ENCODE results near the gene PARD3.

The PARD3 gene

DNA sequence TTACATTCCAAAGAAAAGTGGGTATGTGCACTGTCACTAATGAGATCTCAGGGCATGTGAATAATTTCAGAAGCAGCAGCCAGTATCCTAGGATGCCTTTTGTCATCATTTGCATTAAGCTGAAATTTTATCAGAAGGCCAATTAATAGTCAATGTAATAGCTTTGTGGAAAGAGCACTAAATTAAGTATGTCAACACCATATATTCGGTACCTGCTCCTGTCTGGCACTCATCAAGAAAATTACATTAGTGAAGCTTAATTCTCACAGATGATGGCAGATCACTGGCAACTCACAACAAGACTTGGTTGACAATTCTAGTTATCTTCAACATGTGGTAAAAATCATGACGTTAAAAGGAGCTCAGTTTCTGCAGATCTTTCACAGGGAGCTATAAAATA lies 271.4 kb downstream of the PARD3 start:
- Mint-ChIP-seq H3K36me3 (ENCODE audit: insufficient read depth) (no peaks in the 10 kb centered on the region), H3K4me3 (no peak overlapping the region), H3K27ac (no peak overlapping the region), H3K27me3 (peaks cover 0 to 6% of the 10 kb centered on the region in 2 donors), H3K9me3 (no peaks in the 10 kb centered on the region), H3K4me1 (ENCODE audit: low read depth in 2 of 2) (peaks cover 0 to 2% of the 10 kb centered on the region in 2 donors)
- ATAC-seq (replicated peaks) (no peak), DNase-seq (no peak)

DNA sequence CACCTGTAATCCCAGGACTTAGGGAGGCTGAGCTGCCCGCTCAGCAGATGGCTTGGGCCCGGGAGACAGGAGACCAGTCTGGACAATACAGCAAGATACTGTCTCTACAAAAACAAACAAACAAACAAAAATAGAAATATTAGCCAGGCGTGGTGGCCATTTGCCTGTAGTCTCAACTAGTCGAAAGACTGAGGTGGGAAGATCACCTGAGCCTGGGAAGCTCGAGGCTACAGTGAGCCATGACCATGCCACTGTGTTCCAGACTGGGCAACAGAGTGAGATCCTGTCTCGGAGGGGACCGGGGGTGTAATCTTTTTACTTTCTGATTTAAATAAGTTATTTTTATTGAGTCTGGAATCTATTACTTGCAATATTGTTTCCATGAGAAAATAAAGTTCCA lies 274.6 kb downstream of the PARD3 start:
- no peak overlapping the region for H3K4me3 Mint-ChIP-seq
- no peak overlapping the region for H3K27ac Mint-ChIP-seq
- H3K9me3 Mint-ChIP-seq: no peaks in the 10 kb centered on the region
- ATAC-seq (replicated peaks) (no peak), DNase-seq (no peak)
- no peaks in the 10 kb centered on the region for H3K4me1 Mint-ChIP-seq (ENCODE audit: low read depth in 2 of 2)
- no peaks in the 10 kb centered on the region for H3K27me3 Mint-ChIP-seq
- H3K36me3 Mint-ChIP-seq (ENCODE audit: insufficient read depth): no peaks in the 10 kb centered on the region

DNA sequence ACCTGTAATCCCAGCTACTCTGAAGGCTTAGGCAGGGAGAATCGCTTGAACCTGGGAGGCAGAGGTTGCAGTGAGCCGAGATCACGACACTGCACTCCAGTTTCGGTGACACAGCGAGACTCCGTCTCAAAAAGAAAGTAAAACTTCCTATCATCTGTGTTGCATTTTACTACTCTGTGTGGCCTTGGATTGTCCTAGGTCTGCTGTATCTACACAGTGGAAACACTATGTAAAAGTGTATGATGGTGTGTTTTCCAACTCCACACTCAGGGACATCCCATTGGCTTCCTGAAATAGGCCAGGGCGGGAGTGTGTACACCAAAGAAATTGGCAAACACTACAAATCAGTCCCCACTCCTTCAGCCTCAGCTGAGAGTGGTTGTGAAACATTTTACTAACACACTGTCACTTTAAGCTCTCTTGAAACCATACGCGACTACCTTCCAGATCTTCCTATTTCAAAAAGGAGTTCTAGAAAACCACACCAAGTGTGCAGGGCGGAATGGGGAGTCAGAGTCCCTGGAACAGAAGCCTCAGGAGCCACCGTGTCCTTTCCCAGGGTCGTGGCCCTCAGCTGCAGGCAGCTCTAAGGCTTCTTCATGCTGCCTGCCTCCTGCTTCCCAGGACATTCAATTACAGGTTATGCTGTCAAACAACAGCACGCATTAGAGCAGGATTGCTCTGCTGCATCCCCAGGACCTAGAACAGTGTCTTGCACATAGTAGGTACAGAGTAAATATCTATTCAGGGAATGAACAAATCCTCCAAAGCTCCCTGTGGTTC lies 275.4 kb downstream of the PARD3 start:
- Mint-ChIP-seq H3K4me1 (ENCODE audit: low read depth in 2 of 2) (no peaks in the 10 kb centered on the region), H3K27ac (peak overlapping the region in 1 of 2 donors; percentile 54), H3K27me3 (no peaks in the 10 kb centered on the region), H3K9me3 (no peaks in the 10 kb centered on the region), H3K36me3 (ENCODE audit: insufficient read depth) (no peaks in the 10 kb centered on the region), H3K4me3 (no peak overlapping the region)
- DNase-seq (no peak), ATAC-seq (replicated peaks) (no peak)

DNA sequence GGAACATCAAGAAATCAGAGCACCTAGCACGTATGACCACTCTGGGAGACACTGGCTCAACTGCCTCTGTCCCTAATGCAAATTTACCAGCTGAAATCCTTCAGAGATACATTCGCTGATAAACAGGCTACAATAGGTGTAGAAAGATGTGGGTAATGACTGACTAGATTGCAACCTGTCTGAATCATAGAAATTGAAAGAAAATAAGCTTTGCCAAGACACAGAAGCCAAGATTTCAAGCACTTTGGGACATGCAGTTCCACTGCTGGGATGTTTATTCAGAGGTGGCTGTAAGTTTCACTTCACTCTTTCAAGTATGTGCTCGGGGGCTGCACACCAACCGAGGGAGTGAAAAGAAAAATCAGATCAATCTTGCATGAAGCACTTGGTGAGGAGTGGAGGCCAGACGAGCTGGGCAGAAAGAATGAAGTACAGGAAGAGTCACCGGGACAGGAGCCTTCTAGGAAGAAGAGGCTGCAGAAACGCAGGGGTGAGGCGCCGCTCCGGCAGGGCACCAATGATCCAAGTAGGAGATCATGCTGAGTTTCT lies 276.7 kb downstream of the PARD3 start:
- DNase-seq: no peak
- Mint-ChIP-seq H3K27me3 (no peaks in the 10 kb centered on the region), H3K36me3 (ENCODE audit: insufficient read depth) (no peaks in the 10 kb centered on the region), H3K4me1 (ENCODE audit: low read depth in 2 of 2) (no peaks in the 10 kb centered on the region), H3K9me3 (peaks cover 0 to 7% of the 10 kb centered on the region in 2 donors), H3K4me3 (peak overlapping the region in 1 of 2 donors; percentile 7), H3K27ac (no peak overlapping the region)
- ATAC-seq (replicated peaks): no peak

DNA sequence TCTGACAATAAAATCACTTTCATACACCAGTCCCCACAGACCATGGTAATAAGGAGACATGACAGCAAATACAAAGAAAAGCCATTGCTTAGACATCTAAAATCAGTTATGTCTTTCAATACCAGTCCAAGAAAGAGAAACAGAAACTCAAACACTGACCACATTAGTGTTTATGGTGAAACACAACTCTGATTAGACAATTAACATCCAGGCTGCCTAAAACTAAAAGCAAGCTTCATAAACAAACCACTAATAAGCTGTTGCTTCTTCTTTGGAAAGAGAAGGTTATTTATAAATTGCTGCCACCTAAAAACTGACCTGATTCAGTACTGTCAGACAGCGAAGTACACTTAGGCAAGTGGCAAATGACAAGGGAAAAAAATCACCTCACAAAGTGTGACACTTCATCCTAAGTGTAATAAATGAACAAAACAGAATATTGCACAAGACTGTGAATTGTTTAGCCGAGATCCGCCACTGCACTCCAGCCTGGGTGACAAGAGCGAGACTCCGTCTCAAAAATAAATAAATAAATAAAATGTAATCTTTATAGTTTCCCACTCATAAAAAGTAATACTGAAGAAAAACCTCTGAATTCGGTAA lies 277.4 kb downstream of the PARD3 start:
- no peaks in the 10 kb centered on the region for H3K27me3 Mint-ChIP-seq
- H3K27ac Mint-ChIP-seq: no peak overlapping the region
- no peaks in the 10 kb centered on the region for H3K36me3 Mint-ChIP-seq (ENCODE audit: insufficient read depth)
- no peaks in the 10 kb centered on the region for H3K4me1 Mint-ChIP-seq (ENCODE audit: low read depth in 2 of 2)
- DNase-seq: no peak
- H3K9me3 Mint-ChIP-seq: peaks cover 0 to 7% of the 10 kb centered on the region in 2 donors
- ATAC-seq (replicated peaks): no peak
- H3K4me3 Mint-ChIP-seq: no peak overlapping the region

DNA sequence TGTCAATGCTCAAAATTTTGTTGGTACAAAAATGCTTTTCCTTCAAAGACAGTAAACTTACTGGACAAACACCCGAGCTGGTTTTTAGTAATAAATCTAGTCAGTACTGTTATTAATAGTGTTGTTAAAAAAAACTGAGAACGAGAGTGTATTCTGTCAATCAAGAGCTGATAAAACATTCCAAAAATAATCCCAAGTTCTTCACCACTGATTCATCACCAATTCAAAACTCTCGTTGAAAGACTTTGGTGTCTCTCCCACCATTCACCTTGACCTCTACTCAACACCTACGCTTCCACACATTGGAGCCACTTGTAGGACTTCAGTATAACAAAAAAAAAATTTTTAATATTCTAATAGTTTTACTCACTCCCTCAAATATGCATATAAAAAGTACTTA lies 279.2 kb downstream of the PARD3 start:
- no peak overlapping the region for H3K4me3 Mint-ChIP-seq
- no peaks in the 10 kb centered on the region for H3K4me1 Mint-ChIP-seq (ENCODE audit: low read depth in 2 of 2)
- H3K27me3 Mint-ChIP-seq: no peaks in the 10 kb centered on the region
- no peaks in the 10 kb centered on the region for H3K36me3 Mint-ChIP-seq (ENCODE audit: insufficient read depth)
- no peak for ATAC-seq (replicated peaks)
- H3K9me3 Mint-ChIP-seq: peaks cover 4 to 15% of the 10 kb centered on the region in 2 donors
- DNase-seq: no peak
- H3K27ac Mint-ChIP-seq: no peak overlapping the region

DNA sequence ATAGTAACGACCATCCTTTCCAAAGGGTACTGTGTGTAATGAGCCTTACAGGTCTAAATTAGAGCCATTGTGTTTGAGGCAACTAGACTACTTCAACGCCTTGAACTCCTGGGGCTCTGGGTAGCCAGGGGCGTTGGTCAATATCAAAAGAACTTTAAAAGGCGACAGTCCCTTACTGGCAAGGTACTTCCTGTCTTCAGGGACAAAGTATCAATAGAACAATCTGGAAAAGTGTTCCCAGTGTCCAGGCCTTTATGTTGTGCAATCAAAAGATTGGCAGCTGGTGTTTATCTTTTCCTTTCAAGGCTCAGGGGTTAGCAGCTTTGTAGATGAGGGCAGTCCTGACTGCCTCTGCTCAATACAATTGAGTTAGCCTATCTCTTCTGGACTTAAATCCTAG lies 284.3 kb downstream of the PARD3 start:
- H3K9me3 Mint-ChIP-seq: peaks cover 7 to 16% of the 10 kb centered on the region in 2 donors
- no peak for DNase-seq
- no peak overlapping the region for H3K27ac Mint-ChIP-seq
- no peak overlapping the region for H3K4me3 Mint-ChIP-seq
- ATAC-seq (replicated peaks): no peak
- H3K36me3 Mint-ChIP-seq (ENCODE audit: insufficient read depth): no peaks in the 10 kb centered on the region
- no peaks in the 10 kb centered on the region for H3K4me1 Mint-ChIP-seq (ENCODE audit: low read depth in 2 of 2)
- H3K27me3 Mint-ChIP-seq: no peaks in the 10 kb centered on the region

DNA sequence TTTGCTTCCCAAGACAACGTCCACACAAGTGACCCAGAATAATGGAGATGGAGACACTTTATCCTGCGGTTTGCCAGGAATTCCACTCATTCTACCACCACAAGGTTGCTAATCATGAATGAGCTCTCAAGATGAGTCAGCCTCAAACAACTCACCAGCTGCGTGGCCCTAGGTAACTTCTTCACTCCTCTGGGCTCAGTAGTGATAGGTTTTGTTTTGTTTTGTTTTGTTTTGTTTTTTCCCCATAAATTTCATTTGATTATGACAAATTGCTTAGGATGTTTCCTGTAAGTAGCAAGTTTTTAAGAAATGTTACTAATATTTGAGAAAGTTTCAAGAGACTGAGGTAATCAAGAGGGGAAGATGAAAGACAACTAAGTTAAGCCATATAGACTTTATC lies 286.8 kb downstream of the PARD3 start:
- H3K27ac Mint-ChIP-seq: no peak overlapping the region
- DNase-seq: no peak
- H3K27me3 Mint-ChIP-seq: no peaks in the 10 kb centered on the region
- no peaks in the 10 kb centered on the region for H3K36me3 Mint-ChIP-seq (ENCODE audit: insufficient read depth)
- no peak overlapping the region for H3K4me3 Mint-ChIP-seq
- H3K4me1 Mint-ChIP-seq (ENCODE audit: low read depth in 2 of 2): no peaks in the 10 kb centered on the region
- peaks cover 7 to 9% of the 10 kb centered on the region in 2 donors for H3K9me3 Mint-ChIP-seq
- ATAC-seq (replicated peaks): no peak

DNA sequence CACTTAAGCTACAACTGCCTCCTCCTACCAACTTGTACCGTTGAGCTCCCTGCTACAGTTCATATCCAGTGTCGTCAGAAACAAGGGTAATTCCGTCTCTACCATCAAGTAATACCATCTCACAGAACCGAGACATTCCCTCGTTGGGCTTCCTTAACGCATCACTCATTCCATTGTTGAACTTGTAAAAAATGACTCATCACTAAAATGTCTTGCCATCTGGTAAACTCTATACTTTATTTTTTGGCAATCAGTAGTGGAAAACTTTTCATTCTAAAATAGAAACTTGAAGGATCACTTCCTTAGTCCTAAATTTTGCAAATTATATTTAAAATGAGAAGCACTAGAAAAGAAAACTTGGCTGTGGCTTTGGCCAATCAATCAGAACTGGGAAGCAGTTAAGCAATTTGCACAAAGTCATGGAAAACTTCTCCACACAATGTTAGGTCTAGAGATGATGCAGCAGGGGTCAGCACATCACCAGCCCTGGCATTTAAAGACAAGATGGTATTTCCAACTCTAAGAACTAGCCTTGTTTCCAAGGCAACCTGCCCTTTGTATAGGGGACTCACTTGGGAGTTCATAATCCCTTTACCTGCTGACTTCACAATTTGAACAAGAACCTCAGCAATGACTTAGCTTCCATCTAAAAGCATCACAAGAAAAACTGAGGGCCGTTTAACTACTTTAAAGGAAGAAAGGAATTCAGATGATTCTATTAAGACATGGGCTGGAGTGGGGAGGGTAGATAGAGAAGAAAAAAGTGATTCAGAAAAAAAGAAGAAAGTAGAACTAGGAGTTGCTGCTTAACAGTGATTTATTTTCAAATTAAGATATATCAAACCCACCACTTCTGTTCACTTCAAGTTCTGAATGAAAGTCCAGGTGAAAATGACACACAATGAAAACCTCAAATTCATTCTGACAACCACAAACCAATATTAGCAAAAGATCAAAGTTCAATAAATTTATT lies 288.1 kb downstream of the PARD3 start:
- DNase-seq (no peak), ATAC-seq (replicated peaks) (no peak)
- H3K36me3 Mint-ChIP-seq (ENCODE audit: insufficient read depth): no peaks in the 10 kb centered on the region

DNA sequence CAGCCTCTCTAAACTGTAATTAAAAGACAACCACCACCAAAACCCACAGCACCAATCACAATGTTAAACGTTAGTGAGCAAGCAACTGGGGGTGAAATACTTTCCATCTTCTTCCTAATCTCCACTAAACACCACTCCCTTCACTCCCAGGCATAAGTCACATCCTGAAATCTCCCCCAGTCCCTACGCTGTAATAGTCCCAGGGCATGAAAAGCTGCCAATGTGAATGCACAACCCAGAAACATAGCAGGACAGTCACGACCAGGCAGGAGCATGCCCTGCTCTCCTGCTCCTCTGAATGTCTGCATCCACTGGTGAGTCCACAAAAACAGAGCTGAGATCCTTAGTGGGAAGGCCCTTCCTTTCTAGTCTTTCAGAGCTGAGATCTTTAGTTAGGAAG lies 288.9 kb downstream of the PARD3 start:
- H3K36me3 Mint-ChIP-seq (ENCODE audit: insufficient read depth): no peaks in the 10 kb centered on the region
- H3K27ac Mint-ChIP-seq: no peak overlapping the region
- ATAC-seq (replicated peaks): no peak
- no peaks in the 10 kb centered on the region for H3K4me1 Mint-ChIP-seq (ENCODE audit: low read depth in 2 of 2)
- H3K9me3 Mint-ChIP-seq: peaks cover 3 to 5% of the 10 kb centered on the region in 2 donors
- no peaks in the 10 kb centered on the region for H3K27me3 Mint-ChIP-seq
- H3K4me3 Mint-ChIP-seq: no peak overlapping the region
- no peak for DNase-seq

More for the DNA sequence above, 288.1 kb downstream of the PARD3 start:
- Mint-ChIP-seq H3K27ac (no peak overlapping the region), H3K4me3 (no peak overlapping the region), H3K9me3 (peaks cover 9% of the 10 kb centered on the region in 2 donors), H3K4me1 (ENCODE audit: low read depth in 2 of 2) (no peaks in the 10 kb centered on the region), H3K27me3 (no peaks in the 10 kb centered on the region)

DNA sequence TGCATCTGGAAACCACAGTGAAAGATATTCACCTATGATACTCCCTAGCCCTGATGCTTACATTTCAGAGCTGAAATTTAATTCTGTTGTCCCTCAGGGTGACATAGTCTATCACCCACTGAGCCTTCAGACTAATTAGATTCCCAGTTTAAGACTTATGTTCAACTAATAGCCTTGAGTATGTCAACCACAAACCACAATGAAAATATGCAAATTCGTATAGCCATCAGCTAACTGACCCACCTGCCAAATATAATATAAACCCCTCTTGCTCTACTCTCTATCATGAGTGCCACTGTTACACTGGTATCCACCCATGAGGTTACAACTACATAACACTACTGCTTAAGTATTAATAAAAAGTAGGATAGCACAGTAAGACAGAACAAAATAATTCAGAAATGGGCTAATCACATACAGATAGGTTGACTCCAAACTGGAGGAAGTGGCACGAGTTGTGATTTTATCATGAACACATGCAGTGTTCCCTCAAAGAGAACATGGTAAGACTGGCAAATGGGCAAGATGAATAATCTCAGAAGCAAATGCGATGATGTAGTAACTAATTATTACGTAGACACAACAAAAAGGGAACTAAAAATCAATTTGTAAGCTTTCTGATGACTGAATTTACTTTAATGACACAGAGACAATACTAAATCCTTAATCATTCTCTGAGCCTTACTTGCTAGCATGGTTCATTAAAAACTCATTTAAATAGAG lies 290.6 kb downstream of the PARD3 start:
- Mint-ChIP-seq H3K4me3 (no peak overlapping the region), H3K27ac (no peak overlapping the region), H3K4me1 (ENCODE audit: low read depth in 2 of 2) (no peaks in the 10 kb centered on the region), H3K36me3 (ENCODE audit: insufficient read depth) (no peaks in the 10 kb centered on the region), H3K9me3 (peaks cover 0 to 5% of the 10 kb centered on the region in 2 donors), H3K27me3 (no peaks in the 10 kb centered on the region)
- DNase-seq: no peak
- ATAC-seq (replicated peaks): no peak

DNA sequence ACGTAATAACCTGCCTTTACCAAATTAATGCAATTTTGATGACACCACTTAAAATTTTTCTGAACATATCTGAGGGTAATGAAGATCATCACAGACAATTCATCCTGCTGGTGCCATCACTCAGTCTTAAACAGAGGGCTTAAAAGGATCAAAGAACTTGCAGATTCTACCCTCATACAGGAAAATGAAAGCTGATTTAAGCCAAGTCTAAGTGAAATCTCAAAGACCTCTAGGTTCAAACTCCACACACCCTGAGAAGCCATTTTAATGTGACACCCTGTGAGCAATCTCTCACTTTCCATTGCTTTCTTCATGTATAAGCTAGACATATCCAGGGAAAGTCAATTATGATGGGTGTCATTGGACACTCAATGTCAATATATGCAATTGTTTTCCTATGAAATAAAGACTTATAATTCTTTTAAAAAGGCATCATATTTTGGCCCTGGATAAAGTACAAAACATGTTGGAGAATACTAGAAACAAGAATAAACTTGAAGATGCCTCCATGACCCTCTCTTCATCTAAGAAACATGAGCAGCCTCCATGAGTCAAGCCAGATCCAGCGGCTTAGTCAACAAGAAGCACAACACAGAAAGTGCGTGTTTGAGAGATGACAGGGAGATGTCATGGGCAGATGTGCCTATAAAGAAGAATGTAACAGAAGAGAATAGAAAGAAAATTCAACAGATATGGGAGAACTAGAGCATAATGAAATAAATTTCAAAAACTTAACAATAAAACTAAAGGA lies 291.9 kb downstream of the PARD3 start:
- DNase-seq (no peak), ATAC-seq (replicated peaks) (no peak)
- no peaks in the 10 kb centered on the region for H3K4me1 Mint-ChIP-seq (ENCODE audit: low read depth in 2 of 2)
- H3K4me3 Mint-ChIP-seq: no peak overlapping the region
- no peaks in the 10 kb centered on the region for H3K27me3 Mint-ChIP-seq
- H3K27ac Mint-ChIP-seq: no peak overlapping the region
- peaks cover 0 to 5% of the 10 kb centered on the region in 2 donors for H3K9me3 Mint-ChIP-seq
- H3K36me3 Mint-ChIP-seq (ENCODE audit: insufficient read depth): no peaks in the 10 kb centered on the region

All from effector memory CD8-positive, alpha-beta T cell (primary cell).